ENCODE measurements around the gene PTPRT.

DNA sequence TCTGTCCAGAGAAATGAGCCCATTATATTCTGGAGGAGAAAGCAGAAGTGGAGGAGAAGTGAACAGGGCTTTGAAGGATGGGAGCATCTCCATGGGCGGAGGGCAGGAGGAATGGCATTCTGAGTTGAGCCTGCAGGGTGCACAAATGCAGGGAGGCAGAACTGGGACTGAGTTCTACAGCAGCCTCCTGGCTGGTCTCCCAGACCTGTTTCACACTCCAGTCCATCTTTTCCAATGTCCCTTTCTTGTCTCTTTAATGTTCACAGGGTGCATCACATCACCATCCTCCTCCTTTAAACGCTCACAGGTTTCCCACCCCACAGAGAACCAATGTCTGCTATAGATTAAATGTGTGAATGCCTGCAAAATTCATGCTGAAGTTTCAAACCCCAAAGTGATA lies 302.9 kb downstream of the PTPRT start:
- TF ChIP-seq, protein P1, sequence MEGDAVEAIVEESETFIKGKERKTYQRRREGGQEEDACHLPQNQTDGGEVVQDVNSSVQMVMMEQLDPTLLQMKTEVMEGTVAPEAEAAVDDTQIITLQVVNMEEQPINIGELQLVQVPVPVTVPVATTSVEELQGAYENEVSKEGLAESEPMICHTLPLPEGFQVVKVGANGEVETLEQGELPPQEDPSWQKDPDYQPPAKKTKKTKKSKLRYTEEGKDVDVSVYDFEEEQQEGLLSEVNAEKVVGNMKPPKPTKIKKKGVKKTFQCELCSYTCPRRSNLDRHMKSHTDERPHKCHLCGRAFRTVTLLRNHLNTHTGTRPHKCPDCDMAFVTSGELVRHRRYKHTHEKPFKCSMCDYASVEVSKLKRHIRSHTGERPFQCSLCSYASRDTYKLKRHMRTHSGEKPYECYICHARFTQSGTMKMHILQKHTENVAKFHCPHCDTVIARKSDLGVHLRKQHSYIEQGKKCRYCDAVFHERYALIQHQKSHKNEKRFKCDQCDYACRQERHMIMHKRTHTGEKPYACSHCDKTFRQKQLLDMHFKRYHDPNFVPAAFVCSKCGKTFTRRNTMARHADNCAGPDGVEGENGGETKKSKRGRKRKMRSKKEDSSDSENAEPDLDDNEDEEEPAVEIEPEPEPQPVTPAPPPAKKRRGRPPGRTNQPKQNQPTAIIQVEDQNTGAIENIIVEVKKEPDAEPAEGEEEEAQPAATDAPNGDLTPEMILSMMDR (IDR thresholded peaks at IDR 0.05; ENCODE audit: low read depth, low read length), result no peak
- no peak for TF ChIP-seq POLR2A (IDR thresholded peaks at IDR 0.05; ENCODE audit: extremely low read depth, insufficient read length)

Measured in NB4 (cell line).